MCF 10A (cell line): ENCODE results near the gene ARVCF. TPM values are rescaled to one million over a fixed set of nuclear protein-coding genes. Genes with fewer than 3 reads are reported as not detected.

Experiments used
- BruUV-seq: library from RNA; stranded (reverse); fragments of 400-500 nt; replicated peaks from 2 replicates; lab custom pipeline; 2021; lab: Mats Ljungman, UMichigan
- CTCF ChIA-PET: fragments of 300-600 bp; sonication (Branson Sonifier 250); formaldehyde crosslinking; extraction: SDS; loops from one replicate; lab custom pipeline; 2021; ENCODE audit warnings: antibody characterized with exemption, inconsistent platforms; lab: Yijun Ruan, JAX
- POLR2A ChIA-PET: fragments of 300-600, 350-650 bp; sonication (Branson Sonifier 250); formaldehyde crosslinking; extraction: SDS; loops from one replicate; lab custom pipeline; 2020; ENCODE audit warnings: antibody characterized with exemption, inconsistent platforms; lab: Yijun Ruan, JAX
- DNase-seq: peaks from one replicate; pipeline ENCODE4 v3.0.0-alpha.2; 2018; ENCODE audit not compliant: unreplicated experiment
- H3K27ac Mint-ChIP-seq: one replicate; pipeline ENCODE4 v1.8.0; 2022; ENCODE audit warnings: mild to moderate bottlenecking, low read depth, mixed read lengths; ENCODE audit not compliant: unreplicated experiment
- H3K27me3 Mint-ChIP-seq: one replicate; pipeline ENCODE4 v1.8.0; 2022; ENCODE audit warnings: mixed read lengths; ENCODE audit not compliant: insufficient read depth, unreplicated experiment
- H3K36me3 Mint-ChIP-seq: one replicate; pipeline ENCODE4 v1.8.0; 2022; ENCODE audit warnings: mild to moderate bottlenecking, moderate library complexity, mixed read lengths; ENCODE audit not compliant: insufficient read depth, unreplicated experiment
- H3K4me1 Mint-ChIP-seq: one replicate; pipeline ENCODE4 v1.8.0; 2022; ENCODE audit warnings: mixed read lengths; ENCODE audit not compliant: insufficient read depth, unreplicated experiment
- H3K4me3 Mint-ChIP-seq: one replicate; pipeline ENCODE4 v1.8.0; 2022; ENCODE audit warnings: mild to moderate bottlenecking, moderate library complexity, mixed read lengths; ENCODE audit not compliant: unreplicated experiment
- H3K9me3 Mint-ChIP-seq: one replicate; pipeline ENCODE4 v1.8.0; 2022; ENCODE audit warnings: mixed read lengths; ENCODE audit not compliant: unreplicated experiment
- CTCF ChIP-seq: fragments of 200-600 bp; IDR thresholded peaks from one replicate; pipeline ENCODE4 v1.8.0; 2022; ENCODE audit warnings: antibody characterized with exemption, mild to moderate bottlenecking; ENCODE audit not compliant: unreplicated experiment
- intact Hi-C: fragments of 100-400 bp; cut with micrococcal nuclease; formaldehyde crosslinking; loops from 2 replicates; pipeline ENCODE4 v1.14.1; 2022
- total RNA-seq: library from RNA; stranded (reverse); gene quantifications from 2 replicates; pipeline ENCODE4 v1.2.3, GENCODE V29; 2022

Gene ARVCF
- total RNA-seq, 1 experiment from 2014 or later = 7.5 TPM

- TF ChIP-seq CTCF = no peak
- H3K27ac Mint-ChIP-seq = no peak overlapping the region
- no peak for DNase-seq
- H3K36me3 Mint-ChIP-seq = no peaks in the 10 kb centered on the region
- ChIA-PET POLR2A (interaction anchor here (1.5 kb wide), 1 partner anchor 12 kb away, joined by 6 read pairs; no protein-coding TSS in a partner anchor), CTCF (interaction anchor here (0.6 kb wide), 1 partner anchor 9 kb away, joined by 3 read pairs; no protein-coding TSS in a partner anchor)
- H3K4me1 Mint-ChIP-seq = peaks cover 9% of the 10 kb centered on the region
- no TSS peak for BruUV-seq
- H3K4me3 Mint-ChIP-seq = no peak overlapping the region
- intact Hi-C loops = no loop called here
- H3K27me3 Mint-ChIP-seq = no peaks in the 10 kb centered on the region
- H3K9me3 Mint-ChIP-seq = no peaks in the 10 kb centered on the region
These were observed 6.1 kb downstream of the ARVCF start for GRCh38 chr22:20010307-20011122.

GRCh38 chr22:20009582-20010306 is 6.9 kb downstream of the ARVCF start:
- ChIA-PET POLR2A (no interaction called here), CTCF (interaction anchor here (0.6 kb wide), 1 partner anchor 8 kb away, joined by 3 read pairs; no protein-coding TSS in a partner anchor)
- H3K4me3 Mint-ChIP-seq = no peak overlapping the region
- no peak for TF ChIP-seq CTCF
- peaks cover 9% of the 10 kb centered on the region for H3K4me1 Mint-ChIP-seq
- intact Hi-C loops = no loop called here
- DNase-seq = no peak
- no peaks in the 10 kb centered on the region for H3K36me3 Mint-ChIP-seq
- no peak overlapping the region for H3K27ac Mint-ChIP-seq
- no peaks in the 10 kb centered on the region for H3K27me3 Mint-ChIP-seq
- H3K9me3 Mint-ChIP-seq = peaks cover 3% of the 10 kb centered on the region
- no TSS peak for BruUV-seq

- Mint-ChIP-seq H3K27ac (no peak overlapping the region), H3K27me3 (no peaks in the 10 kb centered on the region), H3K36me3 (no peaks in the 10 kb centered on the region), H3K4me1 (peaks cover 9% of the 10 kb centered on the region), H3K9me3 (peaks cover 10% of the 10 kb centered on the region), H3K4me3 (no peak overlapping the region)
- TF ChIP-seq CTCF = no peak
- POLR2A ChIA-PET = no interaction called here
- DNase-seq = no peak
- CTCF ChIA-PET = no interaction called here
- no TSS peak for BruUV-seq
- intact Hi-C loops = no loop called here
These were observed 7.6 kb downstream of the ARVCF start for GRCh38 chr22:20009018-20009491.
